H1 (cell line): Measurements from ENCODE around the gene KIAA1671. TPM values are rescaled to one million over a fixed set of nuclear protein-coding genes. Genes with fewer than 3 reads are reported as not detected.

Source experiments
- CTCF ChIA-PET: fragments of 300-600 bp; sonication (Branson Sonifier 250); formaldehyde crosslinking; loops from one replicate; lab custom pipeline; 2021; ENCODE audit not compliant: partially characterized antibody; lab: Charles Lee
- POLR2A ChIA-PET: fragments of 300-600 bp; sonication (Branson Sonifier 250); formaldehyde crosslinking; loops from one replicate; lab custom pipeline; 2021; ENCODE audit warnings: inconsistent platforms; ENCODE audit not compliant: partially characterized antibody; lab: Charles Lee
- DNase-seq, 2 experiments: peaks; one replicate each; pipeline versions ENCODE4 v3.0.0 to v3.0.0-alpha.2; 2010 to 2022; ENCODE audit warnings: low spot score in 2 of 2, low read depth in 1 of 2, mixed read lengths in 1 of 2
- FAIRE-seq: peaks from 2 replicates; lab custom pipeline; 2011; peaks lifted over from hg19 to GRCh38; lab: Jason Lieb, UNC
- H2AFZ ChIP-seq: 2 replicates; pipeline ENCODE4 v1.8.1; 2012; ENCODE audit warnings: low read length, inconsistent platforms
- H2AK5ac ChIP-seq: 2 replicates; pipeline ENCODE4 v1.6.1; 2013; ENCODE audit warnings: low read depth, low read length
- H2BK120ac ChIP-seq: replicated peaks from 2 replicates; pipeline ENCODE3; 2013; ENCODE audit warnings: low read depth, low read length, inconsistent platforms
- H2BK12ac ChIP-seq: 2 replicates; pipeline ENCODE4 v1.6.1; 2013; ENCODE audit warnings: low read depth, low read length
- H2BK15ac ChIP-seq: 2 replicates; pipeline ENCODE4 v1.6.1; 2013; ENCODE audit warnings: low read length
- H2BK20ac ChIP-seq: 2 replicates; pipeline ENCODE4 v1.6.1; 2013; ENCODE audit warnings: low read length
- H2BK5ac ChIP-seq: 2 replicates; pipeline ENCODE4 v1.6.1; 2013; ENCODE audit warnings: low read depth, low read length
- H3K14ac ChIP-seq: 2 replicates; pipeline ENCODE4 v1.6.1; 2013; ENCODE audit warnings: inconsistent platforms; ENCODE audit not compliant: insufficient read length
- H3K18ac ChIP-seq: 2 replicates; pipeline ENCODE4 v1.6.1; 2013; ENCODE audit warnings: low read length; ENCODE audit errors: extremely low read depth
- H3K23ac ChIP-seq: 2 replicates; pipeline ENCODE4 v1.6.1; 2013; ENCODE audit warnings: inconsistent platforms; ENCODE audit not compliant: insufficient read length
- H3K23me2 ChIP-seq: 2 replicates; pipeline ENCODE4 v1.6.1; 2013; ENCODE audit warnings: low read depth, low read length
- H3K27ac ChIP-seq: 2 replicates; pipeline ENCODE4 v1.6.1; 2011; ENCODE audit warnings: low read depth, low read length, inconsistent platforms
- H3K27me3 ChIP-seq, 4 experiments: replicated peaks in 1 of 4; 1 replicate in 1 of 4; 2 replicates in 3 of 4; pipeline versions ENCODE4 v1.6.1 to v1.8.1; 2011 to 2013; ENCODE audit warnings: low read length in 3 of 4, mild to moderate bottlenecking in 3 of 4, inconsistent platforms in 2 of 4, mixed read lengths in 2 of 4, moderate library complexity in 1 of 4; ENCODE audit not compliant: control insufficient read depth in 3 of 4, insufficient read depth in 3 of 4; ENCODE audit errors: extremely low read depth in 1 of 4
- H3K36me3 ChIP-seq, 4 experiments: 2 replicates each; pipeline versions ENCODE4 v1.6.1 to v1.8.1; 2011 to 2013; ENCODE audit warnings: mild to moderate bottlenecking in 4 of 4, low read length in 3 of 4, moderate library complexity in 2 of 4, control low read depth in 1 of 4, inconsistent platforms in 1 of 4; ENCODE audit not compliant: insufficient read depth in 4 of 4, control insufficient read depth in 2 of 4
- H3K4ac ChIP-seq: replicated peaks from 2 replicates; pipeline ENCODE3; 2013; ENCODE audit warnings: low read length, low read depth, mixed read lengths, inconsistent platforms; ENCODE audit not compliant: insufficient read length
- H3K4me1 ChIP-seq, 4 experiments: replicated peaks in 1 of 4; 1 replicate in 1 of 4; 2 replicates in 3 of 4; pipeline versions ENCODE4 v1.6.1 to v1.8.1; 2011 to 2013; ENCODE audit warnings: low read length in 3 of 4, inconsistent platforms in 2 of 4, mixed read lengths in 1 of 4; ENCODE audit not compliant: insufficient read depth in 4 of 4, control insufficient read depth in 3 of 4
- H3K4me2 ChIP-seq, 2 experiments: 2 replicates each; pipeline versions ENCODE4 v1.6.1 to v1.8.1; 2011 to 2013; ENCODE audit warnings: low read depth in 2 of 2, low read length in 2 of 2, control low read depth in 1 of 2, inconsistent platforms in 1 of 2, mild to moderate bottlenecking in 1 of 2; ENCODE audit not compliant: insufficient read depth in 1 of 2
- H3K4me3 ChIP-seq, 4 experiments: fragments of 200-600, 300-600 bp in 1 of 4; sonication (generic), shearing (Covaris generic), sonication (Bioruptor Twin) in 1 of 4; 2 replicates each; pipeline versions ENCODE4 v1.5.1 to v1.8.1; 2011 to 2016; ENCODE audit warnings: low read length in 4 of 4, low read depth in 3 of 4, control low read depth in 2 of 4, inconsistent platforms in 2 of 4, mild to moderate bottlenecking in 2 of 4, mixed read lengths in 1 of 4, moderate library complexity in 1 of 4; ENCODE audit not compliant: insufficient read depth in 2 of 4; ENCODE audit errors: extremely low read depth in 1 of 4
- H3K56ac ChIP-seq: replicated peaks from 2 replicates; pipeline ENCODE3; 2013; ENCODE audit warnings: low read depth, mild to moderate bottlenecking, mixed read lengths, low read length, inconsistent platforms; ENCODE audit not compliant: insufficient read length
- H3K79me1 ChIP-seq: 2 replicates; pipeline ENCODE4 v1.6.1; 2013; ENCODE audit warnings: low read depth, low read length, control low read depth
- H3K79me2 ChIP-seq, 2 experiments: 2 replicates each; pipeline versions ENCODE4 v1.6.1 to v1.8.1; 2012 to 2013; ENCODE audit warnings: low read length in 2 of 2, mild to moderate bottlenecking in 2 of 2, inconsistent platforms in 1 of 2; ENCODE audit not compliant: insufficient read depth in 2 of 2, control insufficient read depth in 1 of 2
- H3K9ac ChIP-seq, 4 experiments: replicated peaks in 1 of 4; 1 replicate in 1 of 4; 2 replicates in 3 of 4; pipeline versions ENCODE4 v1.6.1 to v1.8.1; 2011 to 2013; ENCODE audit warnings: low read depth in 3 of 4, low read length in 3 of 4, control low read depth in 2 of 4, mild to moderate bottlenecking in 2 of 4, moderate library complexity in 2 of 4, inconsistent platforms in 1 of 4; ENCODE audit errors: extremely low read depth in 1 of 4
- H3K9me3 ChIP-seq, 2 experiments: 2 replicates each; pipeline versions ENCODE4 v1.6.1 to v1.8.1; 2012 to 2013; ENCODE audit warnings: mild to moderate bottlenecking in 2 of 2, moderate library complexity in 2 of 2, control low read depth in 1 of 2, inconsistent platforms in 1 of 2, low read depth in 1 of 2, low read length in 1 of 2, mixed read lengths in 1 of 2; ENCODE audit not compliant: insufficient read depth in 2 of 2
- H4K20me1 ChIP-seq, 2 experiments: replicated peaks in 1 of 2; 2 replicates each; pipeline versions ENCODE3 to v1.8.1; 2011 to 2013; ENCODE audit warnings: inconsistent platforms in 2 of 2, low read length in 2 of 2, mild to moderate bottlenecking in 1 of 2; ENCODE audit not compliant: insufficient read depth in 2 of 2, control insufficient read depth in 1 of 2
- H4K5ac ChIP-seq: 2 replicates; pipeline ENCODE4 v1.6.1; 2013; ENCODE audit warnings: low read length, low read depth, mixed read lengths, inconsistent platforms; ENCODE audit not compliant: insufficient read length
- H4K8ac ChIP-seq: 2 replicates; pipeline ENCODE4 v1.8.0; 2013; ENCODE audit warnings: mild to moderate bottlenecking, moderate library complexity, low read length, inconsistent platforms; ENCODE audit not compliant: insufficient read depth; ENCODE audit errors: extremely low read depth
- H4K91ac ChIP-seq: replicated peaks from 2 replicates; pipeline ENCODE3; 2013; ENCODE audit warnings: low read length, mixed read lengths, inconsistent platforms; ENCODE audit not compliant: insufficient read length
- HDAC6 ChIP-seq: IDR thresholded peaks from one replicate; pipeline ENCODE4 v1.7.1; 2012; ENCODE audit warnings: low read depth, mild to moderate bottlenecking, inconsistent platforms, low read length, moderate library complexity
- KDM1A ChIP-seq: fragments of 200-600, 300-600 bp; sonication (generic); IDR thresholded peaks from 2 replicates; pipeline ENCODE4 v1.7.1; 2016; ENCODE audit warnings: mild to moderate bottlenecking, low read length, borderline replicate concordance
- KDM4A ChIP-seq: IDR thresholded peaks from one replicate; pipeline ENCODE4 v1.7.1; 2012; ENCODE audit warnings: low read depth, mild to moderate bottlenecking, moderate library complexity, low read length, inconsistent platforms; ENCODE audit not compliant: severe bottlenecking
- SIRT6 ChIP-seq: IDR thresholded peaks from one replicate; pipeline ENCODE4 v1.7.1; 2012; ENCODE audit warnings: low read length, inconsistent platforms
- TAF1 ChIP-seq: IDR thresholded peaks from 2 replicates; pipeline ENCODE4 v1.6.1; 2011; ENCODE audit warnings: mild to moderate bottlenecking, low read depth, low read length
- WGBS, 2 experiments: shearing (Covaris generic) in 1 of 2; methylation state at CpG; one replicate each; pipeline versions ENCODE4 v1.1.6 to v1.1.7; 2013 to 2015; ENCODE audit warnings: low lambda C conversion rate in 2 of 2, mixed read lengths in 2 of 2, inconsistent platforms in 1 of 2, low coverage in 1 of 2, missing lambda C conversion rate in 1 of 2; ENCODE audit not compliant: insufficient replicate concordance in 2 of 2, insufficient coverage in 1 of 2, insufficient read length in 1 of 2; ENCODE audit errors: extremely low coverage in 1 of 2, missing lambda C conversion rate in 1 of 2; 5-methylcytosine and 5-hydroxymethylcytosine counted together
- polyA plus RNA-seq, 7 experiments: library from polyadenylated mRNA; depleted of rRNA in 3 of 7; stranded (reverse) in 5 of 7; unstranded in 2 of 7; fragments of >200 nt in 5 of 7; fragments of 200-250 nt in 2 of 7; gene quantifications; 1 replicate in 5 of 7; 2 replicates in 1 of 7; 4 replicates in 1 of 7; pipeline versions ENCODE4 v1.2.1 to v1.2.3, GENCODE V29; 2011 to 2013; ENCODE audit warnings: missing spikeins in 2 of 7, mixed read lengths in 2 of 7
- total RNA-seq: library from RNA; stranded (reverse); fragmentation: NEBNext Ultra II Directional; extraction: Animal tissue kit (Norgen Biotek cat#: 25700); gene quantifications from 2 replicates; pipeline ENCODE4 v1.2.1, GENCODE V29; 2021
- TF ChIP-seq, protein P1 (sequence below): IDR thresholded peaks from 2 replicates; pipeline ENCODE4 v1.6.1; 2011; ENCODE audit warnings: low read length, improper control_type of control experiment

The KIAA1671 gene
- total and polyA plus RNA-seq, 2 of the 8 experiments (the other 6 are each of a cell fraction or from before 2014, with no cell fraction given): 6.4 to 23.9 TPM

DNA sequence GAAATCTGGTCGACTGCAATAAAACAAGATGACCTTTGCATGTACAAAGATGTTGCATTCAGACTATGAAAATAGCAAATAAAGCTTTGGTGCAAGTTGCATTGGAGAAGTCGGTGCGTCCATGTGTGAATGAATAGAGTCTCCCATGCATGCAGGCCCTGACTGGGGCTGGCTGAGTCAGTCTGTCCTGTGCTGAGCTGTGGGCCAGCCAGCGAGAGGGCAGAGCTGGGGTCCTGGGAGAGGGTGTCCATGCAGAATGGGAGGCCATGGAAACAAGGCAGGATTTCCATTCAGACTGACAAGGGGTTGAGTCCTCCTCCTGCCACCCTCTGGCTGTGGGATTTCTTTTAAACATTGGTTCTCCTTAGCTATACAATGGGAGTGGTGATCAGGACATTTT is 244.8 kb downstream of the KIAA1671 start:
- POLR2A ChIA-PET: no interaction called here
- no peak overlapping the region for H3K14ac ChIP-seq
- no peaks in the 10 kb centered on the region for H4K20me1 ChIP-seq
- H3K23me2 ChIP-seq: no peaks in the 10 kb centered on the region
- H4K5ac ChIP-seq: no peak overlapping the region
- DNase-seq: no peak
- H3K56ac ChIP-seq: no peak overlapping the region
- H3K4me2 ChIP-seq: no peak overlapping the region
- H2BK5ac ChIP-seq: no peak overlapping the region
- H3K23ac ChIP-seq: no peak overlapping the region
- H2BK20ac ChIP-seq: no peak overlapping the region
- TF ChIP-seq SIRT6: no peak
- TF ChIP-seq, protein P1, sequence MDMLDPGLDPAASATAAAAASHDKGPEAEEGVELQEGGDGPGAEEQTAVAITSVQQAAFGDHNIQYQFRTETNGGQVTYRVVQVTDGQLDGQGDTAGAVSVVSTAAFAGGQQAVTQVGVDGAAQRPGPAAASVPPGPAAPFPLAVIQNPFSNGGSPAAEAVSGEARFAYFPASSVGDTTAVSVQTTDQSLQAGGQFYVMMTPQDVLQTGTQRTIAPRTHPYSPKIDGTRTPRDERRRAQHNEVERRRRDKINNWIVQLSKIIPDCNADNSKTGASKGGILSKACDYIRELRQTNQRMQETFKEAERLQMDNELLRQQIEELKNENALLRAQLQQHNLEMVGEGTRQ: no peak
- no peak for TF ChIP-seq KDM4A
- no peak for TF ChIP-seq TAF1
- no peak for TF ChIP-seq HDAC6
- no peak for TF ChIP-seq KDM1A
- no peak overlapping the region for H3K27ac ChIP-seq
- H4K91ac ChIP-seq: no peak overlapping the region
- H3K4me3 ChIP-seq: no peak overlapping the region
- H3K27me3 ChIP-seq: no peaks in the 10 kb centered on the region
- H3K79me2 ChIP-seq: no peaks in the 10 kb centered on the region
- H4K8ac ChIP-seq: no peak overlapping the region
- H3K36me3 ChIP-seq: peaks cover 0 to 2% (median 0%) of the 10 kb centered on the region in 4 experiments; a peak in 1 of 8 replicates
- no peaks in the 10 kb centered on the region; a peak in 1 of 7 replicates for H3K4me1 ChIP-seq
- no peak overlapping the region for H3K18ac ChIP-seq
- H2AFZ ChIP-seq: no peak overlapping the region
- FAIRE-seq: no peak
- H3K9me3 ChIP-seq: no peaks in the 10 kb centered on the region
- 93% methylated on average over 4 of the region's 4 CpGs; no CpG with 5 or more reads in 1 of the 2 experiments for WGBS, 2 experiments
- H2BK12ac ChIP-seq: no peak overlapping the region
- no peak overlapping the region for H2BK120ac ChIP-seq
- no peak overlapping the region for H3K4ac ChIP-seq
- no peak overlapping the region for H2BK15ac ChIP-seq
- CTCF ChIA-PET: interaction anchor here (0.9 to 1.2 kb wide), 4 partner anchors 13 to 136 kb away, joined by 3 to 5 read pairs (median 4); no protein-coding TSS in a partner anchor
- no peaks in the 10 kb centered on the region for H3K79me1 ChIP-seq
- no peak overlapping the region for H2AK5ac ChIP-seq
- no peak overlapping the region for H3K9ac ChIP-seq
